NCI-H446 treated with DMSO at 0.1 percent for 48 hours (cell line): ENCODE data around the gene HHATL.
A peak's percentile ranks its signal among the peaks of the same experiment; 100 is the strongest.

Experiments used
- DNase-seq: peaks from one replicate; lab custom pipeline; 2025; lab: John Stamatoyannopoulos, UW

HHATL gene, protein sequence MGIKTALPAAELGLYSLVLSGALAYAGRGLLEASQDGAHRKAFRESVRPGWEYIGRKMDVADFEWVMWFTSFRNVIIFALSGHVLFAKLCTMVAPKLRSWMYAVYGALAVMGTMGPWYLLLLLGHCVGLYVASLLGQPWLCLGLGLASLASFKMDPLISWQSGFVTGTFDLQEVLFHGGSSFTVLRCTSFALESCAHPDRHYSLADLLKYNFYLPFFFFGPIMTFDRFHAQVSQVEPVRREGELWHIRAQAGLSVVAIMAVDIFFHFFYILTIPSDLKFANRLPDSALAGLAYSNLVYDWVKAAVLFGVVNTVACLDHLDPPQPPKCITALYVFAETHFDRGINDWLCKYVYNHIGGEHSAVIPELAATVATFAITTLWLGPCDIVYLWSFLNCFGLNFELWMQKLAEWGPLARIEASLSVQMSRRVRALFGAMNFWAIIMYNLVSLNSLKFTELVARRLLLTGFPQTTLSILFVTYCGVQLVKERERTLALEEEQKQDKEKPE

DNA sequence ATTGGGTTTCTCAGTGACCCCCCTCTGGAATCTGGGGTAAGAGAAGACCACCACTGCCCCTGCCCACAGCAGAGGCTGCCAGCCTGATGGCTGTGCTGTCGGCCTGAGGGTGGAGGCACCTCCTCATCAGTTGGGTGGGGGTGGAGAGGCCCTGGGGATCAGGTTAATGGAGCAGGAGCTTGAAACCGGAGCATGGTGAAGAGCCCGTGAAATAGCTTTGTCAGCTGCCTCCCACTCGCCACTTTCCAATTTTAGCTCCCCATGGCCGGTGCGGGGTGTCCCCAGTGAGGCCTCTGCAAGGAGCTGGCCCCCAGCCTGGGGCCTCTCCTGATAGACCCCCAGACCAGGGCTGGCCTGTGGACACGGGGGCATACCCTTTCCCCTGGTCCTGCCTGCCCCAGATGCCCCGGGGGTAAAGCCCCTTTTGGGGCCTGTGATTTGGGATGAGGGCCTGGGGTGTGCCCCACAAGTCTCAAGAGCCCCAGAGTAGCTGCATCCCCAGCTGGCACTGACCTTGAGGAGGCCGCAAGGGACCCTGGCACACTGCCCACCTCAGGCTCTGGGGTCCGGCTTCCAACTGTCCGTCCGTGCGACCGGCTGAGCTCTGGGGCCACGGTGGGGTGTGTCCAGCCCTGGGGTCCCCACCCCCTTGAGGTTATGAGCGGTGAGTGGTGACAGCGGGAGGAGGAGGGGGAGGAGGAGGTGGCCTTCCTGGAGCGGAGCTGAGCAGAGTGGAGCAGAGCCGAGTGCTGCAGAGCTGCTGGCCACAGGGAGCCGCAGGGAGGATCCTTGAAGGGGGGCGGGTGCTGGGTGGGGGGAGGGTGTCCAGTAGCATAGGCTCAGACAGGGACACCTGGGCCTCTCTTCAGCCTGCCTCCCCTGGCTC, at the start of gene HHATL:
Gene HHATL (minus strand): TSS at position 733 of the 886 bp plus-strand sequence. CDS start 1,972 bp downstream, outside the sequence.
- no peak for DNase-seq

DNA sequence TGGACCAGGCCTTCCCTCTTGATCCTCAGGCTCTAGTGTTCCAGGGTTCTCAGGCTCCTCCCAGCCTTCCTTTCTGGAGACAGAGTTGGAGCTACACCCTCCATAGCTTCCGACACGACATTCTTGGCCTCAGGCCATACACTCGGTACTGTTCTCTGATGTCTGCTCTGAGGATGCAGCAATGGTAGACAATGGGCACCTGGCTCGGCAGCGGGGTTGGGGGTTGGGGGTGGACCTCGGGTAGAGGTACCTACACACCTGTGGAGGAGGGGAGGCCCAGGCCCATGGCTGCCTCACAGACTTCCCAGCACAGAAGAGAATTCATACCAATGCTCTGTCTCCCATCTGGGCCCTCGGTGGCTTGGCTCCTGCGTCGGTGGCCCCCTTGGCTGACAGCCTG, 49.0 kb upstream of the HHATL start:
- DNase-seq, result no peak

GRCh38 chr3:42750834-42751233, 48.2 kb upstream of the HHATL start:
- DNase-seq, result no peak

DNA sequence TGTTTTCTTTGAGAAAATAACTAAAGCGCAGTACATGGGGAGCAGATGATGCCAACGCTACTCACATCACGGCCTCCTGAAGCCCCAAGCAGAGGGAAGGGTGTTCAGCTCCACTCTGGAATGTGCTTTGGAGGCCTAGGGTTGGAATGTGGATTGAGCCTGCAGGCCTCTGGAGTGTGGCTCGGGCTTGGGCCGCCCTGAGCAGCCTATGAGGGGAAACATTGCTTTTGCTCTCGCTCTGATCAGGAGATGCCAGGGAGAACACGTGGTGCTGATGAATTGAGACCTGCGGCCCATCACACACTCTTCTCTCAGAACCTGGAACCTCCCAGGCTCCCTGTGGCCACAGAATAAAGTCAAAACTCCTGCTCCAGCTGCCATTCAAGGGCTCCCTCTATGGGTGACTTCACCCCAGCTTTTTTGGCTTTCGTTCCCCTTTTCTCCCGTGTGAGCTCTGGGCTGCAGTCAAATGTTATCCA, 47.2 kb upstream of the HHATL start:
- no peak for DNase-seq

GRCh38 chr3:42749025-42749752, 46.6 kb upstream of the HHATL start:
- DNase-seq, result no peak

- no peak for DNase-seq
Observed at GRCh38 chr3:42747581-42747980, 45.0 kb upstream of the HHATL start.

GRCh38 chr3:42746455-42747450, 44.2 kb upstream of the HHATL start:
- peak; percentile 67 for DNase-seq

- no peak for DNase-seq
Observed at GRCh38 chr3:42745776-42746454, 43.3 kb upstream of the HHATL start.

DNA sequence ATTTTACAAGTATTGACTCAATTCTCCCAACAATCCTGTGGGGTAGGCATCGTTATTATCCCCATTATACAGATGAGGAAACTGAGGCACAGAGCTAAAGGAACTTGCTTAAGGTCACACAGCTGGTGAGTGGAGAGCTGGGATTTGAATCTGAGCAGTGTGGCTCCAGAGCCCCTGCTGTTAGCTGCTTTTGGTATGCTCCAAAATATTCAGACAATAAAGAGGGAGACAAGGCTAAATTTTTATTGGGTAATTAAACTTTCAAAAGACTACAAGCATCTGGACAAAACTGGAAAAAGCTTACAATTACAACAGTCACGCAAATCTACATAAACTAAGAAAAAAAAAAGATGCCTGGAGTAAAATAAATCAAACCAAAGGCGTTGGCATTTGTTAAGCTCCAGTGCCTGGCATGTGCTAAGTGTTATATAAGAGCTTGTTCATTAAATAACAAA, 42.7 kb upstream of the HHATL start:
- DNase-seq, result peak; percentile 20

DNA sequence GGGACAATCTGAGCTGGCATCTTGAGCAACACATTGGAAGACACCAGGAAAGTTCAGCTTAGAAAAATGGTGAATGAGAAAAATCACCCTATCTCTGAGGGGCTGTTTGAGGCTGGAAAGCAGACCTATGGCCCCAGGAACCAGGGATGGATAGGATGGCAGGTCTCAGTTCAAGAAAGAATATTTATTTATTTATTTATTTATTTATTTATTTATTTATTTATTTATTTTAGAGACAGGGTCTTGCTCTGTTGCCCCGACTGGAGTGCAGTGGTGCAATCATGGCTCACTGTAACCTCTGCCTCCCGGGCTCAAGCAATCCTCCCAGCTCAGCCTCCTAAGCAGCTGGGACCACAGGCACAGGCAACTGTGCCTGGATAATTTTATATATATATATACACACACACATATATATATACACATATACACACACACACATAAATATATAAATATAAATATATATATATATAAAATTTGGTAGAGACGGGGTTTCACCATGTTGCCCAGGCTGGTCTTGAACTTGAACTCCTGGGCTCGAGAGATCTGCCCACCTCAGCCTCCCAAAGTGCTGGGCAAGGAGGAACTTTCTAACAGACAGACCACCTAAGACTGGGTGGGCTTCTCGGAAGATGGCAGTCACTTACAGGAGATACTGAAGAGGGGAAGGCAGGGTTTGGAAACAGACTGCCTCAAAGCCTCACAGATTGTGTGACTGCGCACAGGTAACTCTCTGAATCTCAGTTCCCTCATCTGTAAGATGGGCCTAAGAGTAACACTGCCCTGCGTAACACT, 40.8 kb upstream of the HHATL start:
- no peak for DNase-seq

DNA sequence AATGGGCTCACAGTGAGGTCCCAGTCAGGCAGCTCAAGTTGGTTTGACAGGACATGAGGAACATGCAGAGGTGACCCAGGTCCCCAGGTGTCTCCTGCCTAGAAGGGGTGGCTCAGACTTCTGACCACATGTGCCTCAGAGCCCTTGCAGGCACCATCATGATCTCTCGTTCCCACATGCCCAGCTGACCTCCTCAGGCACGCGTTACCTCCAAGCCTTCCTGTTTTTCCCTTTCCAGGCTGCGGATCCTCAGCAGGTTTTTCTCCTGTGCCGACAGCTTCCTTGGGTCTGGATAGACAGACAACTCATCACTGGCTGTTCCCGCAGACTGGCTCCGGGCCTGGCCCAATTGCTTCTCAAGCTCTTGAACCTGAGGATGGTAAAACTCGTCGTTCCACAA, 40.1 kb upstream of the HHATL start:
- DNase-seq, result no peak

GRCh38 chr3:42742259-42742658, 39.7 kb upstream of the HHATL start:
- DNase-seq, result no peak

- DNase-seq, result no peak
Observed at GRCh38 chr3:42741796-42742195, 39.2 kb upstream of the HHATL start.

DNA sequence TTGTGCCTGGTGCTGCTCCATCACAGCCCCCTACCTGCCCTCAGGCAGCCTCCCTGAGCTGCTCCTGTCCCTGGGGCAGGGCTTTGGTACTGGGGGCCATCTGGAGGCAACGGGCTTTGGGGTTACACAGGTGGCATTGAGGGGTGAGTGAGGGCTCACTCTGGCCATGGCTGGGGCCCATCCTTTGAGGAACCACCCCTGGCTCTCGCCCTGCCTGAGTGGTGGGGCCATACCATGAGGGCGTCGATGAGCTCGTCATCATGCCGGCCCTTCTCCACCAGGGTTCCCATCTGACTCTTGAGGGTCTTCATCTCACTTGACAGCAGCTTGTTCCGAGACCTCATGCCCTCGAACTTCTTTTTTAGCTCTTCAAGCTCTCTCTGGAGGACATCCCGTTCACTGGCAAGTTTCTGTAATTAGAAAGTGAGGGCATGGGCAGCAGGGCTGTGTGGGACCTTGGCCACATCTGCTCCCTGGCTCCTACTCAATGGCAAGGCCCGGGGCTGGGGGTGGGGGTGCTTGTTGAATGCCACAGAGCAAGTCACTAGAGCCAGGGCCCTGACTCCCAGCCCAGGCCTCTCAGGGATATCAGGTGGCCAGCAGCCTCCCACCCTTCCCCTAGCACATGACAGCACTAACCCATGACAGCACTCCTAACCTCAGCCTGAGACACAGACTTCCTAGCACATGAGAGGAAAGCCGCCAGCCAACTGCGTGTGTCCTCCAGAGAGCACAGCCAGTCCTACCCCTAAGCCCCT, 37.0 kb upstream of the HHATL start:
- no peak for DNase-seq

DNA sequence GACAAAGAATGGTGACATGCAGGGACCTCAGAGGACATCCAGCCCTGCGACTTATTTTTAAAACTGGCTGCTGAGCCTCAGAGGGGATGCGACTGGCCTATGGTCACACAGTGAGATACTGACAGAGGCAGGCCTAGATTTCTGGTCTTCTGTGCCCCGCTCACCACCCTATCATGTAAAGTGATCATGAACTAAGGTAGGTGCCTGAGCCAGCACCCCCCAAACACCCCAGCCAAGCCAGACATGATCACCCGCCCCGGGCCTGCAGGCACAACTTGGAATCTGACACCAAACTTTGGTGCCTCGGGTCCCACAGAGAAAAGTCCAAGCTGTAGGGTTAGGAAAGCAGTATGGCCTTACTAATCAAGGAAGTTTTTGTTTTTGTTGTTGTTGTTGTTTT, 33.9 kb upstream of the HHATL start:
- DNase-seq, result no peak

- no peak for DNase-seq
Observed at GRCh38 chr3:42736081-42736480, 33.5 kb upstream of the HHATL start.

GRCh38 chr3:42735615-42736014, 33.0 kb upstream of the HHATL start:
- no peak for DNase-seq

DNA sequence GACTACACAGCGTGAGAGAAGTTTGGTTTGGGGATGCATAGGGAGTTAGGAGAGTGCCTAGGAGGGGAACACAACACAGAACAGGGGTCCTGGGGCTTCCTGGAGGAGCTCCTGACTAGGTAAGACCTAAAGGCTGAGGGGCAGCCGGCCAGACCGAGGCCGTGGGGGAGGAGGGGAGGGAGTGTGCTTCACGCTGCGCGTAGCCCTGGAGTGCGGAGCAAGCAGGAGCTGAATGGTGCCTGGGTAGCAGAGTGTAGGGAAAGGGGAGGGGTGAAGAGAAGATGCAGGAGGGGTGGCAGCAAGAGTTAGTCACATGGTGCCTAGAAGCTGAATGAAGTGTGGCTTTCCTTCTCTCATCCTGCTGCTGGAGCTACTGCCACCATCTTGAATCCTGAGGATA, 32.4 kb upstream of the HHATL start:
- no peak for DNase-seq
